ENCODE data around the gene GBE1. TPM values are rescaled to one million over a fixed set of nuclear protein-coding genes. Genes with fewer than 3 reads are reported as not detected.
A peak's percentile ranks its signal among the peaks of the same experiment; 100 is the strongest.

The GBE1 gene
- total and polyA plus RNA-seq, 2 donors (not counting 1 experiment from before 2014, with no cell fraction given) = 153 to 232 TPM

DNA sequence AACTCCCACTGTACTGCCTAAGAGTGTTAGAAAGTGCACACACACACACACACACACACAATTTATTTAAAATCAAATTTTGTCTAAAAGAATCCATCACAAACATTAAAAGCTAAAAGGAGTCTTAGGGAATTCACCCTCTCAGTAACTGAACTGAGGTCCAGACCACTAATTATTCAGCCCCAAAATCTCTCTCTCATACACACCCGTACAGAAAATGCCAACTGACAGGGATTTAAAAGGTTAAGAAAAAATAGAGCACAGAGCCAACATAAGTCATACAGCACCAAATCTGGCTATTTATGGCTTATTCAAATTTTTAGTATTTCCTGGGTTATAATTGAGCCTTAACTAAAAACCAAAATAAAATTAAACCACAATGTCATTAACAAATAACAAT lies 20.7 kb downstream of the GBE1 start:
- no peak for DNase-seq (ENCODE audit: low read depth in 2 of 2)
- no peak overlapping the region for H3K4me3 ChIP-seq (replicated peaks in 1 of 4; ENCODE audit: control extremely low read depth in 1 of 4, insufficient read depth in 1 of 4, low read depth in 3 of 4, low read length in 4 of 4)

DNA sequence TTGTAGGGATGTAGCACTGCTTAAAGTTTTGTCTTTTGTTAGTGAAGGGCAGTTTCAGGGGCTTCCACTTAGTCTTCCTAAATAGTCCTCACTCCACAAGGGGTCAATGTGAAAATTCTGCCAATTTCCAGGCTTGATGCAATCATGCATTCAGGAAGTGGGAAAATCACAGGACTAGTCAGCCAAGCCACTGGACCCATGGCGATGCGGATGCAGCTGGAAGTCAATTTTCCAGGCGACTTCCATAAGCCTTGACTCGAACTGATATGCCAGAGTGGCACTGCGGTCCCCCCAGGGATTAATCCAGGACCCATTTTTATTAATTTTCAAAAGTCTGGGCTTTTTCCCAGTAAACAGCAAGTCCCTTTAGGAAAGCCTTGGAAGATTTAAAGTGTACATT lies 26.1 kb downstream of the GBE1 start:
- no peak for DNase-seq (ENCODE audit: low read depth in 2 of 2)
- H3K27me3 ChIP-seq (ENCODE audit: control insufficient read depth, insufficient read depth, low read length) = no peaks in the 10 kb centered on the region
- H2AFZ ChIP-seq (ENCODE audit: low read length) = no peak overlapping the region
- no peaks in the 10 kb centered on the region for H3K9me3 ChIP-seq (ENCODE audit: control insufficient read depth, insufficient read depth, low read depth, low read length)
- no peak overlapping the region for H3K4me2 ChIP-seq (ENCODE audit: extremely low read depth, insufficient read depth, low read length)
- H3K9ac ChIP-seq (ENCODE audit: insufficient read depth, low read length) = no peak overlapping the region
- peaks cover under 1% of the 10 kb centered on the region for H3K4me1 ChIP-seq (ENCODE audit: control insufficient read depth, extremely low read depth, insufficient read depth, low read length)
- peaks cover 64% of the 10 kb centered on the region for H3K79me2 ChIP-seq (ENCODE audit: control insufficient read depth, insufficient read depth, low read length)
- H3K36me3 ChIP-seq (ENCODE audit: control insufficient read depth, insufficient read depth, low read length) = no peaks in the 10 kb centered on the region
- no peak overlapping the region for H3K27ac ChIP-seq (ENCODE audit: insufficient read depth, low read length)
- H4K20me1 ChIP-seq (ENCODE audit: control insufficient read depth, extremely low read depth, insufficient read depth, low read length) = no peaks in the 10 kb centered on the region
- no peak for TF ChIP-seq EZH2 (IDR thresholded peaks at IDR 0.05; ENCODE audit: low read length, missing control alignments)
- TF ChIP-seq, protein P1, sequence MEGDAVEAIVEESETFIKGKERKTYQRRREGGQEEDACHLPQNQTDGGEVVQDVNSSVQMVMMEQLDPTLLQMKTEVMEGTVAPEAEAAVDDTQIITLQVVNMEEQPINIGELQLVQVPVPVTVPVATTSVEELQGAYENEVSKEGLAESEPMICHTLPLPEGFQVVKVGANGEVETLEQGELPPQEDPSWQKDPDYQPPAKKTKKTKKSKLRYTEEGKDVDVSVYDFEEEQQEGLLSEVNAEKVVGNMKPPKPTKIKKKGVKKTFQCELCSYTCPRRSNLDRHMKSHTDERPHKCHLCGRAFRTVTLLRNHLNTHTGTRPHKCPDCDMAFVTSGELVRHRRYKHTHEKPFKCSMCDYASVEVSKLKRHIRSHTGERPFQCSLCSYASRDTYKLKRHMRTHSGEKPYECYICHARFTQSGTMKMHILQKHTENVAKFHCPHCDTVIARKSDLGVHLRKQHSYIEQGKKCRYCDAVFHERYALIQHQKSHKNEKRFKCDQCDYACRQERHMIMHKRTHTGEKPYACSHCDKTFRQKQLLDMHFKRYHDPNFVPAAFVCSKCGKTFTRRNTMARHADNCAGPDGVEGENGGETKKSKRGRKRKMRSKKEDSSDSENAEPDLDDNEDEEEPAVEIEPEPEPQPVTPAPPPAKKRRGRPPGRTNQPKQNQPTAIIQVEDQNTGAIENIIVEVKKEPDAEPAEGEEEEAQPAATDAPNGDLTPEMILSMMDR (conservative IDR thresholded peaks at IDR 0.05 in 1 of 2, IDR thresholded peaks at IDR 0.05 in 1 of 2; ENCODE audit: low read depth in 1 of 2, low read length in 2 of 2) = no peak
- no peak overlapping the region for H3K4me3 ChIP-seq (replicated peaks in 1 of 4; ENCODE audit: control extremely low read depth in 1 of 4, insufficient read depth in 1 of 4, low read depth in 3 of 4, low read length in 4 of 4)

More for the DNA sequence above, 20.7 kb downstream of the GBE1 start:
- no peak overlapping the region for H3K9ac ChIP-seq (ENCODE audit: insufficient read depth, low read length)
- H3K36me3 ChIP-seq (ENCODE audit: control insufficient read depth, insufficient read depth, low read length) = no peaks in the 10 kb centered on the region
- H3K4me2 ChIP-seq (ENCODE audit: extremely low read depth, insufficient read depth, low read length) = peak overlapping the region; percentile 13
- no peaks in the 10 kb centered on the region for H3K9me3 ChIP-seq (ENCODE audit: control insufficient read depth, insufficient read depth, low read depth, low read length)
- H3K27me3 ChIP-seq (ENCODE audit: control insufficient read depth, insufficient read depth, low read length) = no peaks in the 10 kb centered on the region
- no peak overlapping the region for H2AFZ ChIP-seq (ENCODE audit: low read length)
- no peak overlapping the region for H3K27ac ChIP-seq (ENCODE audit: insufficient read depth, low read length)
- TF ChIP-seq, protein P1 (conservative IDR thresholded peaks at IDR 0.05 in 1 of 2, IDR thresholded peaks at IDR 0.05 in 1 of 2; ENCODE audit: low read depth in 1 of 2, low read length in 2 of 2) = no peak
- no peak for TF ChIP-seq EZH2 (IDR thresholded peaks at IDR 0.05; ENCODE audit: low read length, missing control alignments)
- peaks cover 51% of the 10 kb centered on the region for H3K79me2 ChIP-seq (ENCODE audit: control insufficient read depth, insufficient read depth, low read length)
- H4K20me1 ChIP-seq (ENCODE audit: control insufficient read depth, extremely low read depth, insufficient read depth, low read length) = no peaks in the 10 kb centered on the region
- H3K4me1 ChIP-seq (ENCODE audit: control insufficient read depth, extremely low read depth, insufficient read depth, low read length) = peaks cover 16% of the 10 kb centered on the region

DNA sequence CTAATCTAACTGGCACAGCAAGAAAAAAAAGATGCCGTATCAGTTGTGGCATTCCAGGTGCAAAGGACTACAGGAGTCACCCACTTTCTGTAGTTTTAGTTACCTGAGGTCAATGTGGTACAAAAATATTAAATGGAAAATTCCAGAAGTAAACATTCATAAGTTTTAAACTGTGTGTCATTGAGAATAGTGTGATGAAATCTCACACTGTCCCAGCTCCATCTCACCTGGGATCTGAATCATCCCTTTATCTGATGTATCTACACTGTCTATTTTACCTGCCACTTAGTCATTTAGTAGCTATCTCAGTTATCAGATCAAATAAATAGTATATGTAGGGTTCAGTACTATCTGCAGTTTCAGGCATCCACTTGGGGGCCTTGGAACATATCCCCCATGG lies 26.7 kb downstream of the GBE1 start:
- Histone ChIP-seq H3K27ac (ENCODE audit: insufficient read depth, low read length) (no peak overlapping the region), H3K4me3 (replicated peaks in 1 of 4; ENCODE audit: control extremely low read depth in 1 of 4, insufficient read depth in 1 of 4, low read depth in 3 of 4, low read length in 4 of 4) (no peak overlapping the region), H3K79me2 (ENCODE audit: control insufficient read depth, insufficient read depth, low read length) (peaks cover 64% of the 10 kb centered on the region), H3K36me3 (ENCODE audit: control insufficient read depth, insufficient read depth, low read length) (no peaks in the 10 kb centered on the region), H3K4me2 (ENCODE audit: extremely low read depth, insufficient read depth, low read length) (no peak overlapping the region), H3K27me3 (ENCODE audit: control insufficient read depth, insufficient read depth, low read length) (no peaks in the 10 kb centered on the region), H3K9ac (ENCODE audit: insufficient read depth, low read length) (no peak overlapping the region), H2AFZ (ENCODE audit: low read length) (no peak overlapping the region), H4K20me1 (ENCODE audit: control insufficient read depth, extremely low read depth, insufficient read depth, low read length) (no peaks in the 10 kb centered on the region), H3K4me1 (ENCODE audit: control insufficient read depth, extremely low read depth, insufficient read depth, low read length) (no peaks in the 10 kb centered on the region), H3K9me3 (ENCODE audit: control insufficient read depth, insufficient read depth, low read depth, low read length) (no peaks in the 10 kb centered on the region)
- DNase-seq (ENCODE audit: low read depth in 2 of 2) = no peak
- TF ChIP-seq, protein P1 (conservative IDR thresholded peaks at IDR 0.05 in 1 of 2, IDR thresholded peaks at IDR 0.05 in 1 of 2; ENCODE audit: low read depth in 1 of 2, low read length in 2 of 2) = no peak
- TF ChIP-seq EZH2 (IDR thresholded peaks at IDR 0.05; ENCODE audit: low read length, missing control alignments) = no peak
